Tibial artery (tissue), 4 donors: ENCODE measurements around the gene MPRIP.
A peak's percentile ranks its signal among the peaks of the same experiment; 100 is the strongest.

Experiments
- DNase-seq, 2 donors: peaks; one replicate each; pipeline ENCODE4 v3.0.0-alpha.2; 2019
- H3K27ac ChIP-seq, 2 donors: fragments of 200-600 bp; sonication (generic) in 1 of 2; 1 replicate in 1 of 2; 2 replicates in 1 of 2; pipeline ENCODE4 v1.5.1; 2018 to 2019; ENCODE audit warnings: mild to moderate bottlenecking in 1 of 2
- H3K27me3 ChIP-seq, 2 donors: fragments of 200-600 bp; sonication (generic) in 1 of 2; one replicate each; pipeline versions ENCODE4 v1.5.1 to v1.6.0; 2016 to 2019
- H3K36me3 ChIP-seq, 3 donors: fragments of 200-600 bp; sonication (generic) in 2 of 3; one replicate each; pipeline ENCODE4 v1.5.1; 2016 to 2019; ENCODE audit warnings: mild to moderate bottlenecking in 2 of 3
- H3K4me1 ChIP-seq, 4 donors: fragments of 200-600 bp; sonication (generic) in 2 of 4; 1 replicate in 3 of 4; 2 replicates in 1 of 4; pipeline ENCODE4 v1.5.1; 2016 to 2019
- H3K4me3 ChIP-seq, 2 donors: fragments of 200-600 bp; sonication (generic) in 1 of 2; 1 replicate in 1 of 2; 2 replicates in 1 of 2; pipeline ENCODE4 v1.5.1; 2018 to 2019; ENCODE audit warnings: mild to moderate bottlenecking in 2 of 2
- H3K9me3 ChIP-seq, 3 donors: fragments of 200-600 bp; sonication (generic) in 1 of 3; one replicate each; pipeline ENCODE4 v1.5.1; 2016 to 2019
- CTCF ChIP-seq, 2 experiments: fragments of 200-600 bp in 1 of 2; fragments of 450-650 bp in 1 of 2; IDR thresholded peaks; one replicate each; pipeline ENCODE4 v1.5.1; 2017 to 2019; ENCODE audit warnings: antibody characterized with exemption in 2 of 2, mild to moderate bottlenecking in 1 of 2, moderate library complexity in 1 of 2
- intact Hi-C: fragments of 100-400 bp; cut with DNase I; formaldehyde crosslinking; loops from one replicate; pipeline ENCODE4 v1.15.0; 2023; ENCODE audit warnings: low total_unique reads

MPRIP gene

DNA sequence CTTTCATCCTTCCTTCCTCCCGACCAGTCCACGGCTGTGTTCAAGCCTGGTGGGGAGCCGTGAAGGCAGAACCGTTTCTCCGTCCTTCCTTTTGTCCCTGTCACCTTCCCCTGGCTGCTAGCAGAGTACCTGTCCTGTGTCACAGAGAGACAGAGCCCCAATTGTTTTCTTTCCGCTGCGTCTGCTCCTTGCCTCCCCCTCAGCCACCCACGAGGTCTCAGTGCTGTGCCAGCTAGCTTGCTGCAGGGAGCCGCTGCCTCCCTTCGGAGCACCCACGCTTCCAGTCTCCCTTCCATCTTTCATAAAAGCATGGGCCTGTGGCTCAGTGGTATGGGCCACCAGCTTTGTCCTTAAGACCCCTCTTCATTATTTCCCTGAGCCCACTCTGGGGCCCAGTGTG lies 62.2 kb downstream of the MPRIP start:
- Histone ChIP-seq H3K4me1 (peaks cover under 1 to 99% (median 70%) of the 10 kb centered on the region in 4 donors), H3K27ac (peak overlapping the region; percentile 73 to 84), H3K27me3 (no peaks in the 10 kb centered on the region), H3K36me3 (peaks cover 0 to 4% (median 0%) of the 10 kb centered on the region in 3 donors), H3K9me3 (no peaks in the 10 kb centered on the region), H3K4me3 (no peak overlapping the region)
- DNase-seq, result no peak
- intact Hi-C loops, result no loop called here
- no peak for TF ChIP-seq CTCF (IDR thresholded peaks at IDR 0.05)

DNA sequence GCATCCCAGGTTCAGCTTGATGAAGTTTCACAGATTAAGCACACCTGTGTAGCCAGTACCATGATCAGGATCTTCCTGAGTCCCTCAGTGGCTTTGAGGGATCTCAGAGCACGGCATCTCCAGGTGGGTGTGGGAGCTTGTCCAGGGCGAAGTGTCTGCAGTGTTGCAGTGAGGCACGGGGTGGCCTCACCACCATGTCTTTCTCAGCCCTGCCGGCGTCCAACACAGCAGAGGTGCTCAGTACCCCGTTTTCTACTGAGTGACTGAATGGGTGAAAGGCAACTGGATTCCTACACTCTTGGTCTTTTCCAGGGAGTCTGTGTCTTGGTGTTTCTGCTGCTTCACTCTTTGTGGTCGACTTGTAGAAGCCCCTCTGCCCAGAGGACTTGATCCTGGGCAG lies 63.7 kb downstream of the MPRIP start:
- Histone ChIP-seq H3K36me3 (peaks cover 0 to 4% (median 0%) of the 10 kb centered on the region in 3 donors), H3K4me1 (peaks cover 7 to 99% (median 78%) of the 10 kb centered on the region in 4 donors), H3K27me3 (no peaks in the 10 kb centered on the region), H3K4me3 (no peak overlapping the region), H3K27ac (peak overlapping the region; percentile 73 to 84), H3K9me3 (no peaks in the 10 kb centered on the region)
- DNase-seq, result no peak
- intact Hi-C loops, result loop anchor here (5.0 kb wide), 1 partner anchor 59 kb away; no protein-coding TSS in a partner anchor
- TF ChIP-seq CTCF (IDR thresholded peaks at IDR 0.05), result no peak

GRCh38 chr17:17106756-17107155 lies 64.5 kb downstream of the MPRIP start:
- H3K36me3 ChIP-seq, result peaks cover 0 to 4% (median 0%) of the 10 kb centered on the region in 3 donors
- H3K9me3 ChIP-seq, result no peaks in the 10 kb centered on the region
- intact Hi-C loops, result loop anchor here (5.0 kb wide), 1 partner anchor 59 kb away; no protein-coding TSS in a partner anchor
- DNase-seq, result no peak
- TF ChIP-seq CTCF (IDR thresholded peaks at IDR 0.05), result no peak
- no peak overlapping the region for H3K4me3 ChIP-seq
- H3K27me3 ChIP-seq, result no peaks in the 10 kb centered on the region
- H3K4me1 ChIP-seq, result peaks cover 7 to 99% (median 79%) of the 10 kb centered on the region in 4 donors
- H3K27ac ChIP-seq, result peak overlapping the region; percentile 73 to 84

- Histone ChIP-seq H3K4me1 (peaks cover 7 to 99% (median 78%) of the 10 kb centered on the region in 4 donors), H3K36me3 (peaks cover 0 to under 1% (median 0%) of the 10 kb centered on the region in 3 donors), H3K27ac (peak overlapping the region; percentile 73 to 84), H3K27me3 (no peaks in the 10 kb centered on the region), H3K9me3 (no peaks in the 10 kb centered on the region), H3K4me3 (no peak overlapping the region)
- no peak for DNase-seq
- no peak for TF ChIP-seq CTCF (IDR thresholded peaks at IDR 0.05)
- intact Hi-C loops, result loop anchor here (5.0 kb wide), 1 partner anchor 60 kb away; no protein-coding TSS in a partner anchor
Observed at GRCh38 chr17:17107281-17107680, 65.0 kb downstream of the MPRIP start.

DNA sequence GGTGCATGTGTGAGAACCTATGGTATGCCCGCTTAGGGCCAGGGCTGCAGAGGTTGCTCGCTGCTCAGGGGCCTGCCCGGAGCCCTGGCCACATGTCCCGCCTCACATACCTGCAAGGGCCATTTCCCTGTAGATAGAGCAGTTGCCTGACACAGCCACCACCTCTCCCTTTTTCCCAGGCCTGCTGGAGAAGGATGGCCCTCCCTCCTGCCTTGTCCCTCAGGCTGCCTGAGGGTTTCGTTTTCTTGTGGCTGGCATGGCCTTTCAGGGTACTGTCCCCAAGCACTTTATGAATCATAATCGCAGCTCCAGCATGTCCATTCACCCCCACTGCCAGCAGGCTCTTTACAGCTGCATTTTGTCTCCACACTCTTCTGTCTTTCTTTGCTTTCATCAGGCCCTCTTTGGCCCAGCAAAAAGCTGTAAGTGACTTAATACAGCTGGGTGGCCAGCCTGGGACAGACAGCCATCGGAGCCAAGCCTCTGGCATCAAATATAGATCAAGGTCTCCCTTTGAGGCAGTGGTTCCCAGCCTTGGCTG lies 65.7 kb downstream of the MPRIP start:
- Histone ChIP-seq H3K9me3 (no peaks in the 10 kb centered on the region), H3K36me3 (no peaks in the 10 kb centered on the region), H3K27me3 (no peaks in the 10 kb centered on the region), H3K4me3 (no peak overlapping the region), H3K27ac (peak overlapping the region; percentile 73 to 84), H3K4me1 (peaks cover 7 to 99% (median 76%) of the 10 kb centered on the region in 4 donors)
- no peak for TF ChIP-seq CTCF (IDR thresholded peaks at IDR 0.05)
- DNase-seq, result peak in 1 of 2 donors; percentile 73
- intact Hi-C loops, result loop anchor here (5.0 kb wide), 1 partner anchor 61 kb away; no protein-coding TSS in a partner anchor
